M059J (cell line): ENCODE measurements around the gene NXN. TPM values are rescaled to one million over a fixed set of nuclear protein-coding genes. Genes with fewer than 3 reads are reported as not detected.
"Not testable (repeated sequence)": the region's sequence is repeated elsewhere in the genome, so short reads cannot be mapped to it uniquely, and the experiment has no call there.

Experiments used
- DNase-seq: peaks from one replicate; pipeline ENCODE4 v3.0.0-alpha.2; 2012; ENCODE audit warnings: low read depth
- total RNA-seq: library from RNA; depleted of rRNA; stranded (reverse); fragments of >200 nt; shearing (Covaris generic); gene quantifications from 2 replicates; pipeline ENCODE4 v1.2.3, GENCODE V29; 2014

NXN gene
- total RNA-seq, 1 experiment from 2014 or later: 32.8 TPM

DNA sequence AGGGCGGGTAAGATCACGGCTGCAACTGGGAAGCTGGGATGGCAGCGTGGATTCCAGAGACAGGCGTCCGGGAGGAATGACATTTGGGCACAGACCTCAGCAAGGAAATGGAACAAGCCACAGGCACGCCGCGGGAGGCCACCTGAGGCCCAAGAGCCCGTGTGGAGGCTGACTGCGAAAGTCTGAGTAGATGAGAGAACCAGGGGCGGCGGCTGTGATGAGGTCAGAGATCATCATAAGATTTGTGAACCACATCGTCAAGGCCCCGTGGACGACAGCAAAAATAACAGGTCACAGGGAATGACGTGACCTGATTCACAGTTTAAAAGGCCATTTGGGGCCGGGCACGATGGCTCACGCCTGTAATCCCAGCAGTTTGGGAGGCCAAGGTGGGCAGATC is 149.2 kb downstream of the NXN start:
- DNase-seq: no peak

- DNase-seq: not testable (repeated sequence)
Measured at GRCh38 chr17:829614-830013, 150.0 kb downstream of the NXN start.

DNA sequence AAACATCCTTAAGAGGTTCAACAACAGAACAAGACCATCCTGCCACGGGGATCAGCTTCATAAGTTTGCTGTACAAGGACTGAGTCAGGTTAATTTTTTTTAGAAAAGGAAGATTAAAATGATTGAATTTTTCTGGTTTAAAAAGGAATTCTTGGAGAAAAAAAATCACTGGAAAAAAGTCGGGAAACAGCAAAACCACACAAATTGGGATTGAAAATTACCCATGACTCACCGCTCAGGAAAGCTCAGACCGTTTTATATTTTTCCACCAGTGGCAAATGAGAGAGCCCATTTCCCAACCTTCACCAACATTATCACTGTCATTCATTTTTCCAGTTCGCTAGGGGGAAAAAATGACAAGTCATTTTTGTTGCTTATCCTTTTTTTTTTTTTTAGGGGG is 150.8 kb downstream of the NXN start:
- DNase-seq: peak; percentile 29

DNA sequence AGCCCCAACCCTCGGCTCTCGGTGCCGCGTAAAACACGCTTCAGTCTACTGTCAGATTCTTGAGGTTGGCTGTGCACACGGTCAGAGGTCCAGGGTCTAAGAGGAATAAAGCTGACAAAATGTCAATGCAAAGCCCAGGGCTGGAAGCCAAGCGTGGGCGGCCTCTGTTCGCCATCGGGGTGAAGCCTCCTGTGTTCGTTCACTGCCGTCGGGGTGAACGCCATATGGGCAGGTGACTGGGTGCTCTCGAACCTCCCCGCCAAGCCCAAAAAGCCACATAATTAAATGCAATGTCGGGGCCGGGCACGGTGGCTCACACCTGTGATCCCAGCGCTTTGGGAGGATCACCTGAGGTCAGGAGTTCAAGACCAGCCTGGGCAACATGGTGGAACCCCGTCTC is 152.8 kb downstream of the NXN start:
- no peak for DNase-seq

DNA sequence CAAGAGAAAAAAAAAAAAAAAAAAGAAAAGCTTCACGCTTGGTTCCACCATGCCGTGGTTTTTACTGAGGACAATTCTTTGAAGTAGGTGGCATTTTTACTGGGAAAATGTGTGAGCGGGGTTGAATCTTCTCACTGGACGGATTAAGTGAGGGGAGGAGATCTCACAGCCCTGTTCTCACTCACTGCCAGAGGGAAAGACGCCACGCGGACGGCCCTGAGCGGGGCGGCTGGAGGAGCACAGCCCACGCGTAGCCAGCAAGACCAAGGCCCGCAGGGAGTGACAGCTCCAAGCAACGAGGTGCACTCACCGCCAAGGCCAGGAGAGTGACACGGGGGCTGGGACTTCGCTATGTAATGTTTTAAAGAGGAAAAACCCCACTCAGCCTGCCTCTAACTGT is 154.4 kb downstream of the NXN start:
- DNase-seq: no peak

GRCh38 chr17:824378-824777 is 155.2 kb downstream of the NXN start:
- DNase-seq: no peak

DNA sequence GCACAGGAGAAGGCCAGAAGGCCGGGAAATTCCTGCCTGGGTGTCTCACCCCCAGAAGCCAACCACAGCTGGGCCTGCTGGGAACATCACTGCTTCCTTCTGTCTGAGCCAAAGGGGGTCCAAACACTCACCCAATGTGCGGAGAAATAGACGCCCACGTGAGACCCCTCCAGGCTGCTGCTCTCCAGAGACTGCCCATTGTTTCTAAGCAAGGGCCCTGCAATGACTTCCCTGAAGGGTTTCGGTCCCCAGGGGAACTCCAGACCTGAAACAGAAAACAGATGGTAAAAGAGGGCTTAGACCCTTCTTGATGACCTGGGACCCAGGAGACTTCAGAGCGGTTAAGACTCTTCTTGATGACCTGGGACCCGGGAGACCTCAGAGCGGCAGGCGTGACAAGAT is 156.1 kb downstream of the NXN start:
- no peak for DNase-seq

- no peak for DNase-seq
Measured at GRCh38 chr17:819251-819650, 160.3 kb downstream of the NXN start.

DNA sequence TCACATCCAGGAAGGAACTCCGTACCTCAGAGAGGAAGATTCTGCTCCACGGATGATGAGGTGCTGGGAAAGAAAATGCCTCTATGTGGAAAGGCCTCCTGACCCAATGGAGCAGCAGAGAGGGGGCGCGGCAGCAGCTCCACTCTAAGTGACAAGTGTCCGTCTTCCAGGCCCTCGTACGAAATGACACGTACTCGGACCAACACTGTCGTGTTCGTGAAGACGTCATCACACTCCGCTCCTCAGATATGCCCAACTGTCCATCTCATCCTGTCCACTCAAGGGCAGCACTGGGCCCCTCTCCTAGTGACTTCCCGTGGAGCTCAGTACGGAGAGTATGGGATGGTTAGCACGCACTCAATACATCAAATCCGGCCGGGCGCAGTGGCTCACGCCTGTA is 165.2 kb downstream of the NXN start:
- no peak for DNase-seq

GRCh38 chr17:812638-813204 is 166.9 kb downstream of the NXN start:
- DNase-seq: no peak

- DNase-seq: no peak
Measured at GRCh38 chr17:811051-811784, 168.4 kb downstream of the NXN start.

- DNase-seq: no peak
Measured at GRCh38 chr17:807523-808294, 171.9 kb downstream of the NXN start.

DNA sequence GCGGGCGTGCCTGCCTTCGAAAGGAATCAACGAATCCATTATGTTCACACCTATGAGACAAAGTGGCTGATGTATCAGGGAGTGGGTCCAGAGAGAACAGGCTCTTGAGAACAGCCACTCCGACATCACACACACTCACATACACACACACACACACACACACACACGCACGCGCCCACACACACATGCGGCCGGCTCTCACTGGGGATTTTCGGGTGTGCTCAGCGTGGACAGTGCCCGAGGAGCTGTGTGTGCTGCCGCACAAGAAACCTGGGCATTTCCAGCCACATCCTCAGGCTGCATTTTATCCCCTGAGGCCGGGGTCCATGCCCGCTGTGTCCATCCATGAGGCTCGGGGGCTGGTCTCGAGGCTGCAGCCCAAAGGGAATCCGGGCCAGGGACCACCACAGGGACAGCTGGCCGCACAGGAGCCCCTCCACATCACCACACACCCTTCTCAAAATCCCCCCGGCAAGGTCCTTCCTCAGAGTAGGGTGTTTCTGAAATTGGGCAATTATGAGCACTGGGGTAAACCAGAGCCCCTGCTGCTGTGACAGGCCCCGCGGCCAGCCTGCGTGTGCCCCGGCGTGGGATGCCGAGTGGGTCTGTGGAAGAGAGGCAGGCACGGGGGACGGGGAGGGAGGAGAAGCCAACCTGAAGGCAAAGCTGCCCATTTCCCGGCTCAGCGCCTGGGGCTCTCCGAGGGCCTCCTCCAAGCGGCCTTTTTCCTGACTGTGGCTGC is 172.6 kb downstream of the NXN start:
- DNase-seq: no peak

GRCh38 chr17:806346-806745 is 173.2 kb downstream of the NXN start:
- no peak for DNase-seq

GRCh38 chr17:805886-806285 is 173.7 kb downstream of the NXN start:
- DNase-seq: not testable (repeated sequence)

- no peak for DNase-seq
Measured at GRCh38 chr17:804541-805435, 174.8 kb downstream of the NXN start.

- no peak for DNase-seq
Measured at GRCh38 chr17:802901-803881, 176.4 kb downstream of the NXN start.

GRCh38 chr17:802481-802880 is 177.1 kb downstream of the NXN start:
- no peak for DNase-seq

DNA sequence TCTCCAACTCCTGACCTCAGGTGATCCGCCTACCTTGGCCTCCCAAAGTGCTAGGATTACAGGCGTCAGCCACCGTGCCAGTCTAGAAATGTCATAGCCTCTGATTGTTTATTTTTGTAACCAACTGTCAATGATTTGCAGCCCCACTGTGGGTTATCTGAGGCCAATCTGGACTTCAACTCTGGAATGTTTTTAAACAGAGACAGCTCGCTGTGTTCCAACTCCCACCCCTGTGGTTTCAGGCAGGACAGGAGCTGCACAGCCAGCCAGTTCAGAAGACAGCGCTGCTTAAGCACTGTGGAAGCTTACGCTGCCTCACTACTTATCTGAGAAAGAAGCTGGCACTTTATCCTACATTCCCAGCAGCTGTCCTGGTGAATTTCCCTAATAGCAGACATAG is 177.9 kb downstream of the NXN start:
- DNase-seq: peak; percentile 54
